ENCODE measurements around the gene RNF31. TPM values are rescaled to one million over a fixed set of nuclear protein-coding genes. Genes with fewer than 3 reads are reported as not detected.
A peak's percentile ranks its signal among the peaks of the same experiment; 100 is the strongest.

Gene RNF31
- polyA plus RNA-seq, 1 donor from 2014 or later = 98.7 TPM

- H3K9me3 ChIP-seq (ENCODE audit: low read length) = no peaks in the 10 kb centered on the region
- H3K27ac ChIP-seq (ENCODE audit: low read length) = peak overlapping the region; percentile 100
- H4K20me1 ChIP-seq (ENCODE audit: insufficient read depth) = no peaks in the 10 kb centered on the region
- H3K9me2 ChIP-seq (ENCODE audit: insufficient read depth, low read length) = no peaks in the 10 kb centered on the region
- H2AFZ ChIP-seq (ENCODE audit: low read depth, low read length) = peak overlapping the region; percentile 99
- no peaks in the 10 kb centered on the region for H3F3A ChIP-seq (ENCODE audit: insufficient read depth, low read length, poor library complexity, severe bottlenecking)
- H3K79me2 ChIP-seq (replicated peaks; ENCODE audit: insufficient read depth, low read length) = peaks cover 10% of the 10 kb centered on the region
- no peaks in the 10 kb centered on the region for H3K27me3 ChIP-seq (ENCODE audit: insufficient read depth, low read depth, low read length)
- H3K36me3 ChIP-seq (ENCODE audit: insufficient read depth, low read length) = no peaks in the 10 kb centered on the region
- peak overlapping the region; percentile 89 for H3K4me3 ChIP-seq (ENCODE audit: low read length)
- TF ChIP-seq MXI1 (conservative IDR thresholded peaks at IDR 0.05; ENCODE audit: poor library complexity, severe bottlenecking) (no peak), EZH2 (IDR thresholded peaks at IDR 0.05; ENCODE audit: borderline replicate concordance, insufficient read depth, low read length, poor library complexity, severe bottlenecking) (no peak), CTCF (IDR thresholded peaks at IDR 0.05; ENCODE audit: poor library complexity, severe bottlenecking) (no peak), EP300 (conservative IDR thresholded peaks at IDR 0.05; ENCODE audit: poor library complexity, severe bottlenecking) (no peak), POLR2AphosphoS5 (IDR thresholded peaks at IDR 0.05) (no peak)
- H3K9ac ChIP-seq (ENCODE audit: low read length) = peak overlapping the region; percentile 98
- peak overlapping the region; percentile 84 for H3K4me2 ChIP-seq (ENCODE audit: low read length)
Measured at GRCh38 chr14:24113379-24113800, 33.9 kb upstream of the RNF31 start.

GRCh38 chr14:24113801-24114531, 33.3 kb upstream of the RNF31 start:
- Histone ChIP-seq H3K9me3 (ENCODE audit: low read length) (no peaks in the 10 kb centered on the region), H3K9ac (ENCODE audit: low read length) (peak overlapping the region; percentile 98), H4K20me1 (ENCODE audit: insufficient read depth) (no peaks in the 10 kb centered on the region), H3K27me3 (ENCODE audit: insufficient read depth, low read depth, low read length) (no peaks in the 10 kb centered on the region), H2AFZ (ENCODE audit: low read depth, low read length) (peak overlapping the region; percentile 99), H3K79me2 (replicated peaks; ENCODE audit: insufficient read depth, low read length) (peaks cover 10% of the 10 kb centered on the region), H3K27ac (ENCODE audit: low read length) (peak overlapping the region; percentile 100), H3F3A (ENCODE audit: insufficient read depth, low read length, poor library complexity, severe bottlenecking) (no peaks in the 10 kb centered on the region), H3K4me3 (ENCODE audit: low read length) (peak overlapping the region; percentile 89), H3K9me2 (ENCODE audit: insufficient read depth, low read length) (no peaks in the 10 kb centered on the region), H3K4me2 (ENCODE audit: low read length) (peak overlapping the region; percentile 84), H3K36me3 (ENCODE audit: insufficient read depth, low read length) (no peaks in the 10 kb centered on the region)
- TF ChIP-seq RAD21 (conservative IDR thresholded peaks at IDR 0.05) = peak; percentile 34
- TF ChIP-seq SMC3 (conservative IDR thresholded peaks at IDR 0.05; ENCODE audit: poor library complexity) = peak; percentile 36
- peak; percentile 17 for TF ChIP-seq REST (IDR thresholded peaks at IDR 0.05; ENCODE audit: borderline replicate concordance)
- peak; percentile 7 for TF ChIP-seq CTCF (IDR thresholded peaks at IDR 0.05; ENCODE audit: poor library complexity, severe bottlenecking)
- no peak for TF ChIP-seq EZH2 (IDR thresholded peaks at IDR 0.05; ENCODE audit: borderline replicate concordance, insufficient read depth, low read length, poor library complexity, severe bottlenecking)
- peak; percentile 52 for TF ChIP-seq TAF1 (IDR thresholded peaks at IDR 0.05; ENCODE audit: low read depth)
- peak; percentile 85 for TF ChIP-seq POLR2AphosphoS5 (IDR thresholded peaks at IDR 0.05)
- no peak for TF ChIP-seq EP300 (conservative IDR thresholded peaks at IDR 0.05; ENCODE audit: poor library complexity, severe bottlenecking)
- no peak for TF ChIP-seq MXI1 (conservative IDR thresholded peaks at IDR 0.05; ENCODE audit: poor library complexity, severe bottlenecking)

All from neural cell (in vitro differentiated cells).